ENCODE data around the gene TMEM132D. TPM values are rescaled to one million over a fixed set of nuclear protein-coding genes. Genes with fewer than 3 reads are reported as not detected.

TMEM132D gene
- polyA plus RNA-seq, 4 donors = 0.10 to 0.21 TPM; not detected in 2

DNA sequence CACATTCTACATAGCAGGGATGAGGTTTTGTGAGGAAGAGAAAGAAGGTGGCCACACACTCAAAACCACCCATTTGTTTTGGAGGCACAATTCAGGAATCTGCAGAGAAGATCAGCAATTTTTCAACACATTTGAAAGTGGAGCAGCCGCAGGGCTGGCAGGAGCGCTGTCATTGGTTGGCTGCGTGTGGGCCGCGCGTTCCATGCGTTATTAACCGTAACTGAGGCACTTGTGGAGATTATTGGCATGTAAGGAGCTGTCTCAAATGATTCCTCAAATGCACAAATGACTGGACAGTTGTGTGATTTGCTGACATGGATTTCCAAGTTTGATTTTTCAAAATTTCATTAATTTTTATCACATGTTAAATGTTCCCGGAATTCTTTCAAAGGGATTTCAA lies 318.5 kb downstream of the TMEM132D start:
- no peaks in the 10 kb centered on the region for H3K4me1 ChIP-seq (ENCODE audit: control insufficient read depth in 3 of 3, insufficient read depth in 2 of 3, low read depth in 1 of 3, low read length in 2 of 3)
- no peak for FAIRE-seq
- H3K36me3 ChIP-seq (ENCODE audit: control insufficient read depth in 3 of 3, insufficient read depth in 2 of 3, low read depth in 1 of 3, low read length in 3 of 3) = no peaks in the 10 kb centered on the region
- peaks cover 0 to 9% of the 10 kb centered on the region in 2 donors for H3K9me3 ChIP-seq (ENCODE audit: control insufficient read depth in 2 of 2, insufficient read depth in 1 of 2, low read depth in 1 of 2, low read length in 1 of 2)
- H3K27me3 ChIP-seq (ENCODE audit: control insufficient read depth in 3 of 3, insufficient read depth in 3 of 3, low read length in 3 of 3) = no peaks in the 10 kb centered on the region
- H3K4me3 ChIP-seq (ENCODE audit: low read depth in 1 of 3, low read length in 3 of 3) = no peak overlapping the region
- no peak for DNase-seq
- no peak overlapping the region for H3K27ac ChIP-seq (ENCODE audit: low read depth in 1 of 3, low read length in 2 of 3)
- 94 to 97% (median 96%) methylated on average over 9 of the region's 9 CpGs for WGBS, 3 donors

DNA sequence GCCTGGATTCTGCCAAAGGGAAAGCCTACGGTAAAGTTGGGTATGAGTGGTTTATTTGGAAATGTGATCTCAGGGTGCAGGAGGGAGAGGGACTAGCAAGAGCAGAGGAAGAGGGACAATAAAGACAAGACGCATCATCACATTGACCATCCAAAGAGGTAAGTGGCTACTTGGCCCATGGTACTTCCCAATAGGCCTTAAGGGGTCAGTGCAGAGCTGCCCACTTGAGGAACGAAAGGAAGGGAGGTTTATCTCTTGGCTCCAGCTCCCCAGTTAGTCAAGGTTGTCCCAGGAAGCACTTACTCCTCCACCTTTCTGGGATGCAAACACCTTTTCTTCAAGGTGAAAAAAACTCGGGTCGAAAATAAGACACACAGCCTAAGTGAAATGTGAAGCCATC lies 323.9 kb downstream of the TMEM132D start:
- no peak for FAIRE-seq
- Histone ChIP-seq H3K27me3 (ENCODE audit: control insufficient read depth in 3 of 3, insufficient read depth in 3 of 3, low read length in 3 of 3) (no peaks in the 10 kb centered on the region), H3K36me3 (ENCODE audit: control insufficient read depth in 3 of 3, insufficient read depth in 2 of 3, low read depth in 1 of 3, low read length in 3 of 3) (no peaks in the 10 kb centered on the region), H3K27ac (ENCODE audit: low read depth in 1 of 3, low read length in 2 of 3) (no peak overlapping the region), H3K4me1 (ENCODE audit: control insufficient read depth in 3 of 3, insufficient read depth in 2 of 3, low read depth in 1 of 3, low read length in 2 of 3) (no peaks in the 10 kb centered on the region), H3K9me3 (ENCODE audit: control insufficient read depth in 2 of 2, insufficient read depth in 1 of 2, low read depth in 1 of 2, low read length in 1 of 2) (no peaks in the 10 kb centered on the region), H3K4me3 (ENCODE audit: low read depth in 1 of 3, low read length in 3 of 3) (no peak overlapping the region)
- DNase-seq = no peak
- 75 to 94% (median 89%) methylated on average over 5 of the region's 5 CpGs for WGBS, 3 donors

DNA sequence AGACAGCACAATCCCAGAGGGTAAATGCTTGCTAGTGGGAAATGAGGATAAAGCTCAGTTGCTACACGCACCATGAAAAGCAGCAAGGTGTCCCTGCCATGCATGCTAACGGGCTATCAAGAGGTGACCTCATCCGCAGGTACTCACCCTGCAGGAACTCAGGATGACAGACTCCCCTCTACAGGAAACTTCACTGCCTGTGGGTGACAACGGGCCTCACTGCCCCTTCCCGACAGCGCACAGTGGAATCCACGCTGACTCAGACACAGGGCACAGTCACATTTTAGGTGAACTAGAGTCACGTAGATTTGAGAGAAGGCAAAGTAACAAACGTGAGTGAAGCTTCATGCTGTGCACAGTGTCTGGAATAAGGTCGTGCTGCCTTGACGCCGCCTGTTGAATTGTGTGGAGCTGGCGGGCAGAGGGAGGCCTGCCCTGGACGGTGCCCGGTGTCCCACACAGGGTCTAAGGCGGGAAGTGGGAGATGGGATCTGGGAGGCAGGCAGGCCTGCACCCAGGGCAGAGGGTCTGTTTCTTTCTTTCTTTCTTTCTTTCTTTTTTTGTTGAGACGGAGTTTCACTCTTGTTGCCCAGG lies 331.8 kb downstream of the TMEM132D start:
- H3K4me1 ChIP-seq (ENCODE audit: control insufficient read depth in 3 of 3, insufficient read depth in 2 of 3, low read depth in 1 of 3, low read length in 2 of 3) = no peaks in the 10 kb centered on the region
- no peak overlapping the region for H3K4me3 ChIP-seq (ENCODE audit: low read depth in 1 of 3, low read length in 3 of 3)
- 83 to 93% (median 86%) methylated on average over 17 of the region's 17 CpGs for whole genome bisulfite sequencing, 3 donors
- no peaks in the 10 kb centered on the region for H3K36me3 ChIP-seq (ENCODE audit: control insufficient read depth in 3 of 3, insufficient read depth in 2 of 3, low read depth in 1 of 3, low read length in 3 of 3)
- FAIRE-seq (no peak), DNase-seq (no peak)
- H3K27me3 ChIP-seq (ENCODE audit: control insufficient read depth in 3 of 3, insufficient read depth in 3 of 3, low read length in 3 of 3) = no peaks in the 10 kb centered on the region
- no peaks in the 10 kb centered on the region for H3K9me3 ChIP-seq (ENCODE audit: control insufficient read depth in 2 of 2, insufficient read depth in 1 of 2, low read depth in 1 of 2, low read length in 1 of 2)
- no peak overlapping the region for H3K27ac ChIP-seq (ENCODE audit: low read depth in 1 of 3, low read length in 2 of 3)

DNA sequence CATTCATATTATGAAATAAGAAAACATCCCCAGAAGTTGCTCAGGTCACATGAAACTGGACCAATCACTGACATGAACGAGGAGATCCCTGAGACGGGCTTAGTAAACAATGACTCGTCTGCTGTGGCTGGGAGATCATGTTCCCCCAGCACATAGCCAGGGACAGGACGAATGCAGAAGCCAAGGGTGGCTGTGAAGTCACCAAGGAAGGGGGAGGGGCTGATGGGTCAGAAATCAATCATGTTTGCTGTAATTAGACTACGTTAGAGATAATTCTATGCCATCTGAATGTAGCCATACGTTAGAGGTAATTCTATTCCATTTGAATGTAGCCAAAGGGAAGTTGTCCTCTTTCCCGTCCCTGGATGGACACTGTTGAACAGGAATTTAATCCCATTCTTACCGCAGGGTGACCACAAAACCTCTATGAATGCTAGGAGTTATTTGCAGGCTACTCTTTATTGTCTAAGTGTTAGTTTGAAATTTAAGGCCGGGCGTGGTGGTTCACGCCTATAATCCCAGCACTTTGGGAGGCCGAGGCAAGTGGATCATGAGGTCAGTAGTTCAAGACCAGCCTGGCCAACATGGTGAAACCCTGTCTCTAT lies 332.9 kb downstream of the TMEM132D start:
- no peaks in the 10 kb centered on the region for H3K27me3 ChIP-seq (ENCODE audit: control insufficient read depth in 3 of 3, insufficient read depth in 3 of 3, low read length in 3 of 3)
- no peaks in the 10 kb centered on the region for H3K9me3 ChIP-seq (ENCODE audit: control insufficient read depth in 2 of 2, insufficient read depth in 1 of 2, low read depth in 1 of 2, low read length in 1 of 2)
- 64 to 73% (median 68%) methylated on average over 12 of the region's 12 CpGs for WGBS, 3 donors
- DNase-seq (no peak), FAIRE-seq (no peak)
- no peaks in the 10 kb centered on the region for H3K4me1 ChIP-seq (ENCODE audit: control insufficient read depth in 3 of 3, insufficient read depth in 2 of 3, low read depth in 1 of 3, low read length in 2 of 3)
- H3K4me3 ChIP-seq (ENCODE audit: low read depth in 1 of 3, low read length in 3 of 3) = no peak overlapping the region
- no peak overlapping the region for H3K27ac ChIP-seq (ENCODE audit: low read depth in 1 of 3, low read length in 2 of 3)
- no peaks in the 10 kb centered on the region for H3K36me3 ChIP-seq (ENCODE audit: control insufficient read depth in 3 of 3, insufficient read depth in 2 of 3, low read depth in 1 of 3, low read length in 3 of 3)

DNA sequence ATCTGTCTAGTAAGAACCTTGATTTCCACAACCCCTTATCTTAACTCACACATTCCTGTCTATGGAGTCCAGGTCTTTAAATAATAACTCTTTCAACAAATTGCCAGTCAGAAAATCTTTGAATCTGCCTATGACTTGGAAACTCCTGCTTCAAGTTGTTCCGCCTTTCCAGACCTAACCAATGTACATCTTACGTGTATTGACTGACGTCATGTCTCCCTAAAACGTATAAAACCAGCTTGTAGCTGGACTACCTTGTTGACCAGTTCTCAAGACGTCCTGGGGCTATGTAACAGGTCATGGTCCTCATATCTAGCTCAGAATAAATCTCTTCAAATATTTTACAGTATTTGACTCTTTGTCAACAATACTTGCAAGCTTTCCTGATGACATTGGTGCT lies 337.0 kb downstream of the TMEM132D start:
- Histone ChIP-seq H3K4me1 (ENCODE audit: control insufficient read depth in 3 of 3, insufficient read depth in 2 of 3, low read depth in 1 of 3, low read length in 2 of 3) (no peaks in the 10 kb centered on the region), H3K27ac (ENCODE audit: low read depth in 1 of 3, low read length in 2 of 3) (no peak overlapping the region), H3K9me3 (ENCODE audit: control insufficient read depth in 2 of 2, insufficient read depth in 1 of 2, low read depth in 1 of 2, low read length in 1 of 2) (no peaks in the 10 kb centered on the region), H3K27me3 (ENCODE audit: control insufficient read depth in 3 of 3, insufficient read depth in 3 of 3, low read length in 3 of 3) (no peaks in the 10 kb centered on the region), H3K36me3 (ENCODE audit: control insufficient read depth in 3 of 3, insufficient read depth in 2 of 3, low read depth in 1 of 3, low read length in 3 of 3) (no peaks in the 10 kb centered on the region), H3K4me3 (ENCODE audit: low read depth in 1 of 3, low read length in 3 of 3) (no peak overlapping the region)
- FAIRE-seq (no peak), DNase-seq (no peak)
- WGBS, 3 donors = 79 to 86% (median 86%) methylated on average over 5 of the region's 5 CpGs

DNA sequence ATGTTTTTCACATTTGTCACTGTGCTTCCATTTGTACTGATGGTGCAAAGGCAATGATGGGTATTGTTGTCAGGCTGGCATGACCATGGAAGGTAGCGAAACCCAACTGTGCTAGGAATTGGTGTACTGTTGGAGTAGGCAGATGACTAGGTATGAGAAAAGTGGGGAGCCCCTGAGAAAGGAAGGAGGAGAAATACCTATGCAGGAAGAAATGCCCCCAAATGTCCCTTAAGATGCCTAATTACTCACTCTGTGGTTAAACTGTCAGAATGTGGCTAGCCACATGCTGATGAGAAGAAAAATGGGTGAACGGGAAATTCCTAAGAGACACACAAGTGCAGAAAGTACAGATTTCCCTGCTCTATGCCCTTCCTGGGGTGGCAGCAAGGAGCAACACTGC lies 339.1 kb downstream of the TMEM132D start:
- FAIRE-seq (no peak), DNase-seq (no peak)
- Histone ChIP-seq H3K27ac (ENCODE audit: low read depth in 1 of 3, low read length in 2 of 3) (no peak overlapping the region), H3K4me1 (ENCODE audit: control insufficient read depth in 3 of 3, insufficient read depth in 2 of 3, low read depth in 1 of 3, low read length in 2 of 3) (no peaks in the 10 kb centered on the region), H3K9me3 (ENCODE audit: control insufficient read depth in 2 of 2, insufficient read depth in 1 of 2, low read depth in 1 of 2, low read length in 1 of 2) (no peaks in the 10 kb centered on the region), H3K36me3 (ENCODE audit: control insufficient read depth in 3 of 3, insufficient read depth in 2 of 3, low read depth in 1 of 3, low read length in 3 of 3) (no peaks in the 10 kb centered on the region), H3K4me3 (ENCODE audit: low read depth in 1 of 3, low read length in 3 of 3) (no peak overlapping the region), H3K27me3 (ENCODE audit: control insufficient read depth in 3 of 3, insufficient read depth in 3 of 3, low read length in 3 of 3) (no peaks in the 10 kb centered on the region)
- WGBS, 3 donors = 77 to 92% (median 87%) methylated on average over 2 of the region's 2 CpGs

DNA sequence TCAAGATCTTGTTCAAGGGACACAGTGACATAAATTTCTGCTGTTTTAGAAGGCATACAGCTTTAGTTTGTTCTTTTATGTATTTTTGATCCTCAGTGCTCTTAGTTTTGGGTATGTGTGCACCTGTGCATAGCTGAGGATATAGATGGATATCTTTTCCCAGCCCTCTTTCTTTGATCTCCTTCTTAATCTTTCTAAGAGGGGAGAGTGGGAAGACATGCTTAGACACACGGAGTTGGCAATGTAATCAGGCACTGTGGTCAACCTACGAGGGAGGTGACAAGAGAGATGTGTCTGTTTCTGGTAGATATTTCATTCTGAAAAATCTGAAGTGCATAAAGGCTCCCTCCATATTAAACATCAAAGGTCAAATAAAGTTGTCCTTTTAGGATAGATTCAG lies 340.6 kb downstream of the TMEM132D start:
- FAIRE-seq (no peak), DNase-seq (no peak)
- WGBS, 3 donors = 73 to 79% (median 74%) methylated on average over 2 of the region's 2 CpGs
- Histone ChIP-seq H3K27me3 (ENCODE audit: control insufficient read depth in 3 of 3, insufficient read depth in 3 of 3, low read length in 3 of 3) (no peaks in the 10 kb centered on the region), H3K4me3 (ENCODE audit: low read depth in 1 of 3, low read length in 3 of 3) (no peak overlapping the region), H3K9me3 (ENCODE audit: control insufficient read depth in 2 of 2, insufficient read depth in 1 of 2, low read depth in 1 of 2, low read length in 1 of 2) (no peaks in the 10 kb centered on the region), H3K36me3 (ENCODE audit: control insufficient read depth in 3 of 3, insufficient read depth in 2 of 3, low read depth in 1 of 3, low read length in 3 of 3) (no peaks in the 10 kb centered on the region), H3K4me1 (ENCODE audit: control insufficient read depth in 3 of 3, insufficient read depth in 2 of 3, low read depth in 1 of 3, low read length in 2 of 3) (no peaks in the 10 kb centered on the region), H3K27ac (ENCODE audit: low read depth in 1 of 3, low read length in 2 of 3) (no peak overlapping the region)

DNA sequence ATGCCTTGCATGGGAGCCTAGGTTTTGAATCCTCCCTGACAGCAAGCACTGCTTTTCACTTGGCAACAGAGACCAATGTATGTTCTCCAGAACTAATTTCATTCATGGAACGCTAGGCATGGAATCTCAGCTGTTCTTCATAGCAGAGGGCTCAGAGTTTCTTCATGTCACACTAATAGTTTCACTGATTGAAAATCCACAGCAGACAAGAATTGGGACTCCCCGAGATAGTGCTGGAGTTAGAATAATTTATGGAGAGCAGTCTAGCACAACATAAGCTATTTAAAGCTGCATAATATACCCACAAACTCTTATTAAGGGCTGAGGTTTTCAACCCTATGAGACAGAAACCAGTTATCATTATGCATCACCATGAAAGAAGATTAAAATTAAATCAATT lies 342.5 kb downstream of the TMEM132D start:
- Histone ChIP-seq H3K27me3 (ENCODE audit: control insufficient read depth in 3 of 3, insufficient read depth in 3 of 3, low read length in 3 of 3) (no peaks in the 10 kb centered on the region), H3K4me1 (ENCODE audit: control insufficient read depth in 3 of 3, insufficient read depth in 2 of 3, low read depth in 1 of 3, low read length in 2 of 3) (no peaks in the 10 kb centered on the region)
- FAIRE-seq = no peak

DNA sequence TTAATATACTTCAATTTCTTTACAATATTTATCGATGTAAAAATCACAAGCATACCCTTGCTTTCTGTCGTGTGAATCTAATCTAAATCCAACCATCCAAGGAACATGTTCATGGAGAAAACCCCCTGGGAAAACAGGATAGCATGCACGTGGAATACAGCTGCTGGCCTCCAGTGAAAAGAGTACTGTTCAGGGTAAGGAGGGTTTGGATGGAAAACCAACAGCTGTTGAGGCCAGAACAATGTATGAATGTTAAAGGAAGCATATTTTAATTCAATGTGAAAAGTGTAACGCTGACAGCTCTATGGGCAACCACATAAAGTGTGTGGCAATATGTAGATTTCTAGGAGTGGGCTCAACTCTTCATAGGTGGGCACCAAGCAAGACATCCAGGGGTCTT lies 344.0 kb downstream of the TMEM132D start:
- H3K36me3 ChIP-seq (ENCODE audit: control insufficient read depth in 3 of 3, insufficient read depth in 2 of 3, low read depth in 1 of 3, low read length in 3 of 3) = no peaks in the 10 kb centered on the region
- no peaks in the 10 kb centered on the region for H3K9me3 ChIP-seq (ENCODE audit: control insufficient read depth in 2 of 2, insufficient read depth in 1 of 2, low read depth in 1 of 2, low read length in 1 of 2)
- no peaks in the 10 kb centered on the region for H3K27me3 ChIP-seq (ENCODE audit: control insufficient read depth in 3 of 3, insufficient read depth in 3 of 3, low read length in 3 of 3)
- FAIRE-seq (no peak), DNase-seq (no peak)
- H3K4me1 ChIP-seq (ENCODE audit: control insufficient read depth in 3 of 3, insufficient read depth in 2 of 3, low read depth in 1 of 3, low read length in 2 of 3) = no peaks in the 10 kb centered on the region
- H3K27ac ChIP-seq (ENCODE audit: low read depth in 1 of 3, low read length in 2 of 3) = no peak overlapping the region
- 74 to 85% (median 78%) methylated on average over 4 of the region's 4 CpGs for WGBS, 3 donors
- H3K4me3 ChIP-seq (ENCODE audit: low read depth in 1 of 3, low read length in 3 of 3) = no peak overlapping the region

More for the DNA sequence above, 342.5 kb downstream of the TMEM132D start:
- no peaks in the 10 kb centered on the region for H3K36me3 ChIP-seq (ENCODE audit: control insufficient read depth in 3 of 3, insufficient read depth in 2 of 3, low read depth in 1 of 3, low read length in 3 of 3)
- WGBS, 3 donors = 67 to 90% (median 86%) methylated on average over 2 of the region's 2 CpGs
- H3K4me3 ChIP-seq (ENCODE audit: low read depth in 1 of 3, low read length in 3 of 3) = no peak overlapping the region
- no peaks in the 10 kb centered on the region for H3K9me3 ChIP-seq (ENCODE audit: control insufficient read depth in 2 of 2, insufficient read depth in 1 of 2, low read depth in 1 of 2, low read length in 1 of 2)
- no peak overlapping the region for H3K27ac ChIP-seq (ENCODE audit: low read depth in 1 of 3, low read length in 2 of 3)
- no peak for DNase-seq
